ENCODE results near the gene SFRP4.

GRCh38 chr7:37952240-37952639, 35.6 kb upstream of the SFRP4 start:
- TF ChIP-seq CTCF (IDR thresholded peaks at IDR 0.05) = no peak
- no peak for TF ChIP-seq POLR2A (IDR thresholded peaks at IDR 0.05)

Data from uterus (tissue), 2 donors.